Fibroblast of the aortic adventitia (primary cell): ENCODE data around the gene DSG4. TPM values are rescaled to one million over a fixed set of nuclear protein-coding genes. Genes with fewer than 3 reads are reported as not detected.

Experiments used
- DNase-seq: peaks from one replicate; pipeline ENCODE4 v3.0.0-alpha.2; 2010; ENCODE audit warnings: low read depth
- H3K4me3 ChIP-seq: 2 replicates; pipeline ENCODE4 v1.5.1; 2011; ENCODE audit warnings: low read depth, mild to moderate bottlenecking, control low read depth, low read length, moderate library complexity
- total RNA-seq: library from RNA; depleted of rRNA; stranded (reverse); fragments of >200 nt; gene quantifications from 2 replicates; pipeline ENCODE4 v1.2.3, GENCODE V29; 2012; ENCODE audit warnings: low replicate concordance
- TF ChIP-seq, protein P1 (sequence below): IDR thresholded peaks from 2 replicates; pipeline ENCODE4 v1.5.1; 2011; ENCODE audit warnings: mild to moderate bottlenecking, low read length, control low read depth, inconsistent platforms; ENCODE audit not compliant: insufficient read depth

The DSG4 gene
- total RNA-seq, 1 donor: not detected

DNA sequence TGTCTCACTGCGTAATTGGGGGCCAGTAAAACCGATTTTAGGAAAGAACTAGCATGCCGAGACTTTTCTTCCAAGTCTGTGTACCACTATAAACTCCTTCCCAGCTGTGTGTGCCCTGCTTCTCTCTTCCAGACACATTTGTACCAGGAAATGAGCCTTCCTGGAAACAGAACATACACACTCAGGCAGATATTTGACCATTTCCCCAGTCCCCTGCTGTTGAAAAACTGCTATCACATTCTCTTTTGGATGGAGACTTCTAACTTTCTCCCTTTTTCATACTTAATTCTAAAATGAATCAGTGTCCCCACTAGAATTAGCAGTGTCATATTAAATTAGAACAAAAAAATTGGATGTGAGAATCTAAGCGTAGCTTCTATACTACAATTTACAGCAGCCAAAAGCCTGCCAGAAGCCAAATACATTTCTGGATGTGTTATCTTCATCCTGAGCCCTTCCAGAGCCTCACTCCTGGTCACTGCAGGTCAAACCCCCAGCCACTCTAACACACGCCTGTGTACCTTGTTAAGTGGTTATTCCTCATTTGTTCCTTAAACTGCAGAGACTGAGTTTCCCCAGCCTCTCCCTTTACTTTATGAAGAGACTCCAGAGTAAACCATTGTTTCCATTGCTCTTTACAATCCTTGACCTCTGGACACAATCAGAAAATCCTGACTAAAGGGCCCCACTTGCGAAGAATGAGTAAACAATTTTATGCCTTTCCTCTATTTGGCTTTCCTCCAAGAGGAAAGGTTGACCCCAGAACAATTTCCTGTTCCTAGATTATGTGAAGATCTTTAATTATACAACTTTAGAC, 20.4 kb downstream of the DSG4 start:
- TF ChIP-seq, protein P1, sequence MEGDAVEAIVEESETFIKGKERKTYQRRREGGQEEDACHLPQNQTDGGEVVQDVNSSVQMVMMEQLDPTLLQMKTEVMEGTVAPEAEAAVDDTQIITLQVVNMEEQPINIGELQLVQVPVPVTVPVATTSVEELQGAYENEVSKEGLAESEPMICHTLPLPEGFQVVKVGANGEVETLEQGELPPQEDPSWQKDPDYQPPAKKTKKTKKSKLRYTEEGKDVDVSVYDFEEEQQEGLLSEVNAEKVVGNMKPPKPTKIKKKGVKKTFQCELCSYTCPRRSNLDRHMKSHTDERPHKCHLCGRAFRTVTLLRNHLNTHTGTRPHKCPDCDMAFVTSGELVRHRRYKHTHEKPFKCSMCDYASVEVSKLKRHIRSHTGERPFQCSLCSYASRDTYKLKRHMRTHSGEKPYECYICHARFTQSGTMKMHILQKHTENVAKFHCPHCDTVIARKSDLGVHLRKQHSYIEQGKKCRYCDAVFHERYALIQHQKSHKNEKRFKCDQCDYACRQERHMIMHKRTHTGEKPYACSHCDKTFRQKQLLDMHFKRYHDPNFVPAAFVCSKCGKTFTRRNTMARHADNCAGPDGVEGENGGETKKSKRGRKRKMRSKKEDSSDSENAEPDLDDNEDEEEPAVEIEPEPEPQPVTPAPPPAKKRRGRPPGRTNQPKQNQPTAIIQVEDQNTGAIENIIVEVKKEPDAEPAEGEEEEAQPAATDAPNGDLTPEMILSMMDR: no peak
- H3K4me3 ChIP-seq: no peak overlapping the region
- DNase-seq: no peak

GRCh38 chr18:31398191-31398590, 21.6 kb downstream of the DSG4 start:
- H3K4me3 ChIP-seq: no peak overlapping the region
- DNase-seq: no peak
- TF ChIP-seq, protein P1: no peak

DNA sequence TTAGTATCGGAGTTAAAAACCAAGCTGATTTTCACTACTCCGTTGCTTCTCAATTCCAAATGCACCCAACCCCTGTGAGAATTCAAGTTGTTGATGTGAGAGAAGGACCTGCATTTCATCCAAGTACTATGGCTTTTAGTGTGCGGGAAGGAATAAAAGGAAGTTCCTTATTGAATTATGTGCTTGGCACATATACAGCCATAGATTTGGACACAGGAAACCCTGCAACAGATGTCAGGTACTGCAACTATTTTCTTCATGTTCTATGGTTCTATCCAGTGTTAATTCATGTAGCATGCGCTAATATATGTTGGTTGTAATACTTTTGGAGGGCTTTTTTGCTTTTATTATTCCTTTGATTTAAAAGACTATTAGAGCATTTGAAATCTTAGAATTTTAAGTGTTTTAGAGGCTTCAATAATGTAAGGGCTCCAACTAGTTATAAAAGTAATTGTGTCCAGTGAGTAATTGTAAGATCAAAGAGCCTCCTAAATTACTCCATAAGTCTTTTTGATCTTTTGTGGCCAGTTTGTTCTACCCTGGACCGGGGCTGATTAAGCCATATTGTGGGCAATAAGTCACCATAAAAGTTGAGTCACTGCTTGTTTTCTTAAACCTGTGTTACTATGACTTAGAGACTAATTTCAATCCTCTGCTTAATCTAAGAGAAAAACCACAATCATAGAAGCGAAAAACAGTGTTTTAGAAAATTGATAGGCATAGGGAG, 22.9 kb downstream of the DSG4 start:
- DNase-seq: no peak
- TF ChIP-seq, protein P1: no peak
- no peak overlapping the region for H3K4me3 ChIP-seq

DNA sequence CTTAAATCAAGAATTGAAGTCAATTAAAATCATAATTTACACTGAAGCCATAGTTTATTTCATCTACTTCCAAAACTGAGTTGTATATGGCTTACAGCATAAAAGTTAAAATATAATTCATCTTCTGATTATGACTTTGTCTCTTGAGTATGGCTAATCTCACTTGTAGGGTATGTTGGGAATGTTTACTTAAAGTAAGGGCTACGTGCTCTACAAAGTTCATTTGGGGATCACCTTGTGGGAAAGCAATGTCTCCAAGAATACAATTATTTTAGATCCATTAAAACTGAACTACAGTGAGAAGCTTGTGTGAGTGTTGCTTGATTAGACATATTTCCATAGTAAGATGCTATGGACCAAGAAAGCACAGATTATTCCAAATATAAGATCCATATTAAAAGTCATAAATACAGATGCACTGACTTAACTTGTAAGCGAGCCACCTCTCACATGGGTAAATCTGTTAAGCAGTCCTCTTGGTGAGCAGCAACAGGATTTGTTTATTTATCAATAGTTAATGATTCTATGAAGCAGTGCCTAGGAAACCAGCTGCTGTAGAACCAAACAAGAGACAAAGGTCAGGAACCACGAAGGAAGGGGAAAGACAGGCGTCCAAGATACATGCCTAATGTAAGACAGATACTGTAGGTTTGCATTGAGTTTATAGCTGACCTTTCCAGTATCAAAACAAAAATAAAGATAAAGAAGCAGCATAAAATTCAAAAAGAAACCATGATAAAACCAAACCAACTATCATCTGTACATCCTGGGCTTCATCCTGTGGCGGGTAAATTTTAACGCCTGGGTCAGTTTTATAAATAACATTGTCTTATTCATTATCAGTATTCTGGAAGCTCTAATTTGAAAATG, 24.8 kb downstream of the DSG4 start:
- DNase-seq: no peak
- TF ChIP-seq, protein P1: no peak
- no peak overlapping the region for H3K4me3 ChIP-seq

DNA sequence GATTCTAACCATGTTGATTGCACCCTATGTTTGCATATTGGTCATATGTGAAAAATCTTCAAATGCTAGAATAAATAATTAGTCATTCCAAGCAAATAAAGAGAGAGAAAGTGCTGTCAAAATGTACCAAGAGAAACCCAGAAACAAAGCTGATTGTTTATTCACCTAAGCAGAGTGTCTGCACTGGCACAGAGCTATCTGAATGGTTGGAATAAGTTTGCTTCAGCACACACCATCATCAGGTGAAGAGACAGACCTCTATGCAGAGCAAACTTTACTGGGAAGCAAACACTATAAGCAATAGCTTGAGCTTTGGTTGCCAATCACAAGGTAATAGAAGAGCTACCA, 25.4 kb downstream of the DSG4 start:
- TF ChIP-seq, protein P1: no peak
- DNase-seq: no peak
- no peak overlapping the region for H3K4me3 ChIP-seq

GRCh38 chr18:31403409-31403808, 26.8 kb downstream of the DSG4 start:
- H3K4me3 ChIP-seq: no peak overlapping the region
- DNase-seq: no peak
- TF ChIP-seq, protein P1: no peak
